Right lobe of liver (tissue), 4 donors: ENCODE data around the gene NR6A1.

Experiments used
- CTCF ChIP-seq, 4 donors: fragments of 200-600 bp in 3 of 4; fragments of 450-650 bp in 1 of 4; IDR thresholded peaks; one replicate each; pipeline versions ENCODE4 v1.5.1 to v1.8.0; 2016 to 2022; ENCODE audit warnings: antibody characterized with exemption in 4 of 4, mild to moderate bottlenecking in 2 of 4
- POLR2A ChIP-seq: fragments of 450-650 bp; IDR thresholded peaks from one replicate; pipeline ENCODE4 v1.6.1; 2017; ENCODE audit warnings: antibody characterized with exemption, mild to moderate bottlenecking
- donor health status: DM: no; HTN: no; CAD: no.
- donor health status: DM: no; HTN: no; CAD: no.
- donor health status: DM: no; HTN: yes; CAD: no.

GRCh38 chr9:124631326-124631725 lies 139.8 kb downstream of the NR6A1 start:
- no peak for TF ChIP-seq CTCF (IDR thresholded peaks at IDR 0.05)
- no peak for TF ChIP-seq POLR2A
